ENCODE results near the gene APLP2.
"Not testable (repeated sequence)": the region's sequence is repeated elsewhere in the genome, so short reads cannot be mapped to it uniquely, and the experiment has no call there.

The APLP2 gene

DNA sequence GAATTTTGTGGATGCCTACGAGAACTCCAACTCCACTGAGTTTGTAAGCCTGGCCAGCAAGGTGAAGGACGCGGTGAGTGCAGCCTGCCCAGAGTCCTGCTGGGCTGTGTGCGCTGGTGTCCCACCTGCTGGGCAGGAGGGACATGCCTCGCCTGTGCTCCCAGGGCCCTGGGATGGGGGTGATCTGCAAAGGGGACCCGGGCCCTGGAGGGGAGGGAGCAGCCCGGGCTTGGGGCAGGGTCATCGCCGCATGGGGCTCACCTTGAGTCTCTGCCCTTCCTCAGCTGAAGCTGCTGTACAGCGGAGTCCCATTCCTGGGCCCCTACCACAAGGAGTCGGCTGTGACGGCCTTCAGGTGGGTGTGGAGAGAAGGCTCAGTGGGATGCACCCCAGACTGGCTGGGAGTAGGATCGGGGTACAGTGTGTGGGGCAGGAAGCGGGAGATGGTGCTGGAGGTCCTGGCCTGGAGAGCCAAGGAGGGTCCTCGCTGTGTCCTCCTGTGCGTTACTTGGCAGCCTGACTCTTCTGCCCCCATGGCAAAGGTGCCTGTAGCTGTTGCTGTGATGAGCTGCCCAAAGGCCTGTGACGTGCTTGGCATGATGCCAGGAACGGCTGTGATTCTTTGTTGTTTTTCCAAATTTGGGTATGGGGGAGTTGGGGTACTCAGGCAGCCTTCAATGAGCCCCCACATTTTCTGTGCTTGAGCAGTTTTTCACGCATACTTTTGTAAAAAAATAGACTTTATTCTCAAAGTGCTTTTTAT lies 119.1 kb downstream of the APLP2 start:
- no peaks in the 10 kb centered on the region for H3K36me3 ChIP-seq (ENCODE audit: control insufficient read depth, insufficient read depth, low read length)
- H3K4me1 ChIP-seq (ENCODE audit: control insufficient read depth, insufficient read depth, low read length), result no peaks in the 10 kb centered on the region
- H3K27ac ChIP-seq (ENCODE audit: low read depth, low read length), result no peak overlapping the region
- peak overlapping the region; percentile 36 for H3K9ac ChIP-seq (ENCODE audit: low read length)
- H3K27me3 ChIP-seq (ENCODE audit: control insufficient read depth, insufficient read depth, low read length), result no peaks in the 10 kb centered on the region
- H3K4me3 ChIP-seq (ENCODE audit: low read length), result no peak overlapping the region

DNA sequence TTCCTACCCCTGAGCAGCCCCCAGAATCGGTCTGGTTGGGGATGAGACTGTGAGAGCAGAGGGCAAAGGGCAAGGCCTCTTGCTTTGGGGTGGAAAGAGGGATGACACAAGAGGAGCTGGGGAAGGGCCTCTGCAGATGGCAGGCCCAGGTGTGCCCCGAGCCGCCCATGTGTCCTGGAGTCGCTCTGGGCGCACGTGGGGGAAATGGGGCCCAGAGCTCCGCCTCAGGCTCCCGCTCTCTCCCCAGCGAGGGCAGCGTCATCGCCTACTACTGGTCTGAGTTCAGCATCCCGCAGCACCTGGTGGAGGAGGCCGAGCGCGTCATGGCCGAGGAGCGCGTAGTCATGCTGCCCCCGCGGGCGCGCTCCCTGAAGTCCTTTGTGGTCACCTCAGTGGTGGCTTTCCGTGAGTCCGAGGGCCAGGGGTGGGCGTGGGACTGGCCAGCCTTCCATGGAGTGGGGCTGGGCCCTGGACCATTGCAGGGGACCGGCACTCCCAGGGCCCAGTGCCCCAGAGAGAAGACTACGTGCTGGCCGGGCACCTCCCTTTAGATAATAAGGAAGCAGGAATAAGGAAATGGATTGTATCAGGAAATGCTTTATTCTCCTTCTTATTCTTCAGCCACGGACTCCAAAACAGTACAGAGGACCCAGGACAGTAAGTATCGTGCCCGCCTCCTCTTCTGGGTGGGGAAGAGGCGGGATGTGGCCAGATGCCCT lies 120.0 kb downstream of the APLP2 start:
- Histone ChIP-seq H3K4me3 (ENCODE audit: low read length) (no peak overlapping the region), H3K9ac (ENCODE audit: low read length) (no peak overlapping the region), H3K36me3 (ENCODE audit: control insufficient read depth, insufficient read depth, low read length) (peaks cover 5% of the 10 kb centered on the region), H3K4me1 (ENCODE audit: control insufficient read depth, insufficient read depth, low read length) (no peaks in the 10 kb centered on the region), H3K27ac (ENCODE audit: low read depth, low read length) (no peak overlapping the region), H3K27me3 (ENCODE audit: control insufficient read depth, insufficient read depth, low read length) (no peaks in the 10 kb centered on the region)

DNA sequence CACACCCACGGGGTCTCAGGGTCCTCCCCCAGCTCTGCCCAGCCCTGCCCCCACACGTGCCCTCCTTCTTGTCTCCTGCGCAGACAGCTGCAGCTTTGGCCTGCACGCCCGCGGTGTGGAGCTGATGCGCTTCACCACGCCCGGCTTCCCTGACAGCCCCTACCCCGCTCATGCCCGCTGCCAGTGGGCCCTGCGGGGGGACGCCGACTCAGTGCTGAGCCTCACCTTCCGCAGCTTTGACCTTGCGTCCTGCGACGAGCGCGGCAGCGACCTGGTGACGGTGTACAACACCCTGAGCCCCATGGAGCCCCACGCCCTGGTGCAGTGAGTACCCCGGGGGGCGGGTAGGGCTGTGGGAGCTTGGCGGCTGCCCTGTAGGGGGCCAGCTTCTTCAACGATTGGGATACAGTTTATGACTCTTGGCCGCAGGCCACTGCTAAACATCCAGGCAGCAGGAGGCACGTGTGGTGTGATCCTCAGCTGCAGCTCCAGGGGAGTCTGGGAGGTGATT lies 120.7 kb downstream of the APLP2 start:
- Histone ChIP-seq H3K4me3 (ENCODE audit: low read length) (peak overlapping the region; percentile 21), H3K9ac (ENCODE audit: low read length) (no peak overlapping the region), H3K27ac (ENCODE audit: low read depth, low read length) (peak overlapping the region; percentile 45), H3K4me1 (ENCODE audit: control insufficient read depth, insufficient read depth, low read length) (no peaks in the 10 kb centered on the region), H3K36me3 (ENCODE audit: control insufficient read depth, insufficient read depth, low read length) (peaks cover 6% of the 10 kb centered on the region), H3K27me3 (ENCODE audit: control insufficient read depth, insufficient read depth, low read length) (no peaks in the 10 kb centered on the region)

DNA sequence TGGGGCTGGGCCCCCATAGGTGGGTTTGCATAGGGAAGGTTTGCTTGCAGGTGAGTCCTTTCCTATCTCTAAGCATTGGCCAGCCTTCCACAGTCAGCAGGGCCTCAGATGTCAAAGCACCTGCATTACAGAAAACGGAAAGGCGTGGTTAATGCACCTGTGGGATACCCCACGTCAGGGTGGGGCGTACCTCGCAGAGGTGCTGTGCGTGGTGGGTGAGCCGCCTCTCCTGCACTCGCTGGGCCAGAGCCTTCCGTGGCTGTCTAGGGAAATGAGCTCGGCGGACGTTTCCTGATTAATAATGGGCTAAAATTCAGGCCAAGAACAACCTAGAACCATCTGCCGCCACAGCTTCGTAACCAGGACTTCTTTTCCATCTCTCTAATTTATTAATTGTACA lies 122.2 kb downstream of the APLP2 start:
- no peaks in the 10 kb centered on the region for H3K4me1 ChIP-seq (ENCODE audit: control insufficient read depth, insufficient read depth, low read length)
- H3K27ac ChIP-seq (ENCODE audit: low read depth, low read length), result no peak overlapping the region
- no peak overlapping the region for H3K4me3 ChIP-seq (ENCODE audit: low read length)

DNA sequence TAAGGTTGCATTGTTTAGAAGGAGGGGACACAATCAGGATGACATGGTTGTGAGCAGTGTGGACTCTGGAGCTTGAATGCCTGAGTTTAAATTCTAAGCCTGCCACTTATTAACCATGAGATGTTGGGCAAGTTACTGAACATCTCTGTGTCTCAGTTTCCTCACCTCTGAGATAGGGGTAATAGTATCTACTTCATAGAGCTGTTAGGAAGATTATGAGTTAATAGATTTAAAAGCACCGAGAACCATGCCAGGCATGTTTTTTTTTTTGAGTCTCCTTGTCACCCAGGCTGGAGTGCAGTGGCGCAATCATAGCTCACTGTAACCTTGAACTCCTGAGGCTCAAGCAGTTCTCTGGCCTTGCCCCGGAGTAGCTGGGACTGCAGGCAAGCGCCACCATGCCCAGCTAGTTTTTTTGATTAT lies 123.2 kb downstream of the APLP2 start:
- H3K4me1 ChIP-seq (ENCODE audit: control insufficient read depth, insufficient read depth, low read length), result no peaks in the 10 kb centered on the region
- H3K4me3 ChIP-seq (ENCODE audit: low read length), result no peak overlapping the region
- H3K27ac ChIP-seq (ENCODE audit: low read depth, low read length), result no peak overlapping the region
- H3K9ac ChIP-seq (ENCODE audit: low read length), result no peak overlapping the region
- H3K36me3 ChIP-seq (ENCODE audit: control insufficient read depth, insufficient read depth, low read length), result peaks cover 6% of the 10 kb centered on the region
- H3K27me3 ChIP-seq (ENCODE audit: control insufficient read depth, insufficient read depth, low read length), result no peaks in the 10 kb centered on the region

More for the DNA sequence above, 122.2 kb downstream of the APLP2 start:
- Histone ChIP-seq H3K27me3 (ENCODE audit: control insufficient read depth, insufficient read depth, low read length) (no peaks in the 10 kb centered on the region), H3K9ac (ENCODE audit: low read length) (no peak overlapping the region), H3K36me3 (ENCODE audit: control insufficient read depth, insufficient read depth, low read length) (peaks cover 6% of the 10 kb centered on the region)

DNA sequence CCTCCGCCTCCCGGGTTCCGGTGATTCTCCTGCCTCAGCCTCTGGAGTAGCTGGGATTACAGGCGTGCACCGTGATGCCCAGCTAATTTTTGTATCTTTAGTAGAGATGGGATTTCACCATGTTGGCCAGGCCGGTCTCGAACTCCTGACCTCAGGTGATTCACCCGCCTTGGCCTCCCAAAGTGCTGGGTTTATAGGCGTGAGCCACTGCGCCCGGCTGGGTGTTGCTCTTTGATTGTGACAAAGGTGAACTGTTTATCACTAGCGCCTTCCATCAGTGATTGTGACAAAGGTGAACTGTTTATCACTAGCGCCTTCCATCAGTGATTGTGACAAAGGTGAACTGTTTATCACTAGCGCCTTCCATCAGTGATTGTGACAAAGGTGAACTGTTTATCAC lies 123.9 kb downstream of the APLP2 start:
- H3K4me3 ChIP-seq (ENCODE audit: low read length); H3K27me3 ChIP-seq (ENCODE audit: control insufficient read depth, insufficient read depth, low read length); H3K36me3 ChIP-seq (ENCODE audit: control insufficient read depth, insufficient read depth, low read length); H3K27ac ChIP-seq (ENCODE audit: low read depth, low read length); H3K9ac ChIP-seq (ENCODE audit: low read length); H3K4me1 ChIP-seq (ENCODE audit: control insufficient read depth, insufficient read depth, low read length): not testable (repeated sequence)
